Prostate gland (tissue), 2 donors: Measurements from ENCODE around the gene PIEZO2.

Experiments used
- CTCF ChIP-seq, 4 experiments: fragments of 200-600 bp in 2 of 4; fragments of 450-650 bp in 2 of 4; sonication (generic) in 2 of 4; IDR thresholded peaks; 1 replicate in 3 of 4; 2 replicates in 1 of 4; pipeline ENCODE4 v1.5.1; 2016 to 2019; ENCODE audit warnings: antibody characterized with exemption in 4 of 4, mild to moderate bottlenecking in 2 of 4, moderate library complexity in 2 of 4
- POLR2A ChIP-seq: fragments of 450-650 bp; IDR thresholded peaks from one replicate; pipeline ENCODE4 v1.6.1; 2016; ENCODE audit warnings: antibody characterized with exemption, mild to moderate bottlenecking

DNA sequence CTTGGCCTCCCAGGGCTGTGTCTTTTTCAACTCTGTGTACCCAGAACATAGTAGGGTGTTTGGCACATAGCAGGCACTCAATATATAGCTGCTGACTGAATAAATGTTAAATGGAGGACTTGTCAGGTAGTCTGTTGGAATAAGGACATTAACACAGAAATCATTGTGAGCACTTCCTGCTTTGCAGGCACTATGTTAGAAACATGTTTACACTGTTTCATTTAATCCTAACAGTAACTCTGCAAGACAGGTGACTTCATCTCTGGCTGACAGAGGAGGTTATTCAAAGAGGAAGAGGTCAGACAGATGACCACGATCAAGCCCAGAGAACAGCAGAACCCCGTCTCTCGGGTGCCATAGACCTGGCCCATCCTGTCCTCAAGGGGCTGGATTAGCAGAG, 28.0 kb upstream of the PIEZO2 start:
- TF ChIP-seq CTCF (IDR thresholded peaks at IDR 0.05) = no peak
- TF ChIP-seq POLR2A = no peak
